GM20431 (cell line): ENCODE data around the gene WIPF1.

Experiments
- in situ Hi-C: fragments of 300-500 bp; cut with MseI, MboI; formaldehyde crosslinking; loops from one replicate; pipeline ENCODE4 v1.15.0; 2020; ENCODE audit warnings: low sequenced_read_pairs; ENCODE audit not compliant: unreplicated experiment

WIPF1 gene

GRCh38 chr2:174510583-174511189 is 86.9 kb downstream of the WIPF1 start:
- in situ Hi-C loops, result no loop called here
